HTR-8/SVneo (cell line): ENCODE data around the gene KREMEN1.

Source experiments
- DNase-seq: peaks from one replicate; pipeline ENCODE4 v3.0.0; 2011; ENCODE audit warnings: low spot score, mixed read lengths; ENCODE audit not compliant: insufficient read length
- FAIRE-seq: peaks from 2 replicates; lab custom pipeline; 2011; peaks lifted over from hg19 to GRCh38; lab: Jason Lieb, UNC

KREMEN1 gene

DNA sequence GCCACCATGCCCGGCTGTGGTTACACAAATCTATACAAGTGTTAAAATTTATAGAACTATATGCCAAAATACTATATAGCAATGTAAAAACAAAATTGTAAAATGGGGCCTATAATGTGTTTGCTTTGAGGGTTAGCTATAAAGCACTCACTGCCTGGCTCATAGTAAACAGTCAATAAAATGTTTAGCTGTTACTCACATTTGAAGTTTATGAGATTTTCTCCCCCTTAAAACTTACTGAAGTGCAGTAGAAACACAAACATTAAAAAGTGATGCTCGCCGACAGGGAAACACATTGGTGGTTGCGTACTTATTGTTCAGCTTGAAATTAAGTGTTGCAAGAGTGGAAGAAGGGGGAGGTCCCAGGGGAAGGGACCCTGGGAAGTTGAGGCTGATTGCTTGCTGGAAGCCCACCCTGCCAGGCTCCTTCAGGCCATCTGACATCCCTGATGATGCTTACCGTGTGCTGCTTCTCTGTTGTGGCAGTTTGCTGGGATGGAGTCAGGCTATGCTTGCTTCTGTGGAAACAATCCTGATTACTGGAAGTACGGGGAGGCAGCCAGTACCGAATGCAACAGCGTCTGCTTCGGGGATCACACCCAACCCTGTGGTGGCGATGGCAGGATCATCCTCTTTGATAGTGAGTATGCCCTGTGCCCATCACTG is 52.1 kb downstream of the KREMEN1 start:
- DNase-seq (no peak), FAIRE-seq (no peak)

DNA sequence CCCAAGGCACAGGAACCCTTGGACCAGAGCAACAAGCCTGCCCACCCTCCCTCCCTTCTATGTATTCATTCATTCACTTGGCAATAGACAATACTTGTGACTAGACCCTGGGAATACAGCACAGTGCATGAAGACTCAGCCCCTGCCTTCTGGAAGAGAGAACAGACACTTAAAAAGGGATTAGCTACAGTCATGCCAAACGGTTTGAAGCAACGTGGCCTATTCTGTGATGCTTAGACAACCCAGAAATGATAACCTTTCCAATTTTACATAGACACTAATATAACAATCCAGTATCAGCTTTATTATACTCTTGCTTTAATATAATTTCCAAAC is 52.6 kb downstream of the KREMEN1 start:
- DNase-seq (no peak), FAIRE-seq (no peak)

DNA sequence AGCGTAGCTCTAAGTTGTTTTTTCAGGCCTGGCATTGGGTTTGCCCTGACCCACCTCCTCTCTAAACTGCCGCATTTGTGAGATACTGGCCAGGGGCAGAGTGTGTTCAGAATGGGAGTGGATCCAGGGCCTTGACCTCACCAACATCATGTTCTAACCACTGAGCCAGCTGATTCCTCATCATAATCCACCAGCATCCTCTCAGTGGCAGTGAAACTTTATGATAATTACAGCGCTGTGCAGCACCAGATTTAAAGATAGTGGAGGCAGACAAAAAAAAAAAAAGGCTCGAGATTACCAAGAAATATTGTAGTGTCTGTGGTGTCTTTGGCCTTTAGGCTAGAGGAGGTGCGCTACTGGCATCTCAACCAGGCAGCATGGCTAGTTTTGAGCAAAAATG is 53.0 kb downstream of the KREMEN1 start:
- FAIRE-seq (no peak), DNase-seq (no peak)

DNA sequence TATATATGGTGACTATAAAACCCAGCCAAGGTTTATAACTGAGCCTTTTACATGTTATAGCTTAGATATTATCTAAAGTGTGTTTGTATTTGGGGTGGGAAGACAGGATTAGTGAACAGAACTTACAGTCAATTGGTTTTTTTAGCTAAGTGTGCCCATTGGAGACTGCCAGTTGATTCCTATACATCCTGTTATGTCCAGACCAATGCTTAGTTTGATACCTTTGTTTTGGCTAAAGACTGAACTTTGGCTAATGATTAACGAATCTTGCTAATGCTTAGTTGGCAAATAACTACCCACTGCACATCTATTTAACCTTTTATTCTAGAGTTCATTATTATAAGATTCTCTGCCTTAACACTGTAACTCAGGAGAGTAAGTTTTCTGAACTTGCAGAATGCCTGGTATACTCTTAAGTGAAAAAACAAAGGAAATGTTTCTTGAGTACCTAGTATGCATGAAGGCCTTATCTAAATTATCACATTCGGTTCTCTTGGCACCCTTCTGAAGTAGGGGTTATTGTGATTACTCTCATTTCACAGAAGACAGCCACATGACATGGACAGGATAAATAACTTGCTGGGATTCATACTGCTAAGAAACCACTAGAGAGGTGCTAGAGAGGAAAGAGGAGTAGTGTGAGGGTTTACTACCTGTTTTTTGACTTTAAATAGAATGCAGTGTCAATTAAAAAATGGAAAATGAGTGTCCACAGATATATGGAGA is 54.0 kb downstream of the KREMEN1 start:
- FAIRE-seq (no peak), DNase-seq (no peak)

DNA sequence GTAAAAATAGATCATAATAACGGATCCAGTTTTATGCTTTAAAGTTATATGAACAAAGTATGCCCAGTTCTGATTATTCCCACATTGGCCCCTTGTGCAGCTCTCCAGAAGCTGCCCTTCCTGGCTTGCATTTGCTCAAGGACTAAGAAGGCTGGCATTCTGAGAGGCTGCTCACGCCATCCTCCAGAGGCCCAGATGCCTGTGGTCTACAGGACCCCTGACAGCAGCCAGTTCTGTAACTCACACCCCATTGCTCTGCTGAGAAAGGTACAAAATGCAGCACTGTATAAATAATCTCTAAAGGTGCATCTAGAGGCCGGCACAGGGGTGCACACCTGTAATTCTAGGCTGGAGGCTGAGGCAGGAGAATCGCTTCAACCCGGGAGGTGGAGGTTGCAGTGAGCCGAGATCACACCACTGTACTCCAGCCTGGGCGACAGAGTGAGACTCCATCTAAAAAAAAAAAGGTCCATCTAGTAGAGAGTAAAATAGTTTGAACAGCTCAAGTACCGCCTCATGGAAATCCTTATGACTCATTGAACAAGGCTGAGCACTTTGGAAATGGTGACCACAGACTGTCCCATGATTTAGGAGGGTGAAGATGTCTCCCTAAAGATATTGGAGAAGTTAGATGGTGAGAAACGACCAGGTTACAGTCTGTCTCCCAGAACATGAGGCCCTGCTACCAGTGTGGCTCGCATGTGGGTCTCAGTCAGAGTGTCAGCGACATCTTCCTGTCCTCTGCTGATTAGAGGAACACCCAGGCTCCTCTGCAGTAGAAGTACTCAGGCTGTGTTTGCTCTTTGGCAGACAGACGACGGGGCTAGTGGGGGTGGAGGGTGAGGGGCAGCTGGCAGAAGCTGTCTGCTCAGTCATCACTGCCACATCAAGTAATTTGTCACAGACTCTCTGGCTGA is 56.3 kb downstream of the KREMEN1 start:
- FAIRE-seq (no peak), DNase-seq (no peak)

DNA sequence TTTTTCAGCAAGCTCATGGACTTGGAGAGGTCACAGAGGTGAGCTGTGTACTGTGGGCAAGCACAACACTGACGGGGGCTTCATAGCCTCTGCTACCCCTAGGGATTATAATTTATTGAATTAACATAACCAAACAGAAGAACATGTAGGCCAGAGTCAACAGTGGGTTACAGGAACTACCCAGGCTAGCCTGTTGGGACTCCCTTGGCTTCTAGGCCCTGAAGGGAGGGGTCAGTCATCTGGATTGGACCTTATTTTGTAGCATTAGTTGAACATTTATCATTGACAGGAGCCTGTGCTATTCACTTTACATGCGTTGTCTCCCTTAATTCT is 56.9 kb downstream of the KREMEN1 start:
- DNase-seq (no peak), FAIRE-seq (no peak)

DNA sequence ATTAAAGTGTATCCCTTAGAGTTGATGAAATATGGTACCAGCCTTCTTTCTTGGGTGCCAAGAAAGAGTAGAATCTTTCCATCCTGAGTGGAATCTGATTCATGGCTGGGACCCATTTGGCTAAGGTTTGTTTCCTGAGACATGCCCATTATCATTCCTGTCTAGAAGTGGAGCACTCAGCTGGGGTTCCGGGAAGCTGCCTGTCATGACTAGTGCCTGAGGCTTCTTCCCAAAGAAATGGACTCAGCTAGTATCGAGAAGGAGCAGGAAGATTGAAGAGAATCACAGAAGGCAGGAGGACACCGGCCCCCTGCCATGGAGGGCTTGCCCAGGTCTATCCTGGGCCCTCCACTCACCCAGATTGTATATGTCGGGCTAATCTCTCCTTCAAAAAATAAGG is 57.6 kb downstream of the KREMEN1 start:
- DNase-seq, result no peak
- FAIRE-seq, result no peak

DNA sequence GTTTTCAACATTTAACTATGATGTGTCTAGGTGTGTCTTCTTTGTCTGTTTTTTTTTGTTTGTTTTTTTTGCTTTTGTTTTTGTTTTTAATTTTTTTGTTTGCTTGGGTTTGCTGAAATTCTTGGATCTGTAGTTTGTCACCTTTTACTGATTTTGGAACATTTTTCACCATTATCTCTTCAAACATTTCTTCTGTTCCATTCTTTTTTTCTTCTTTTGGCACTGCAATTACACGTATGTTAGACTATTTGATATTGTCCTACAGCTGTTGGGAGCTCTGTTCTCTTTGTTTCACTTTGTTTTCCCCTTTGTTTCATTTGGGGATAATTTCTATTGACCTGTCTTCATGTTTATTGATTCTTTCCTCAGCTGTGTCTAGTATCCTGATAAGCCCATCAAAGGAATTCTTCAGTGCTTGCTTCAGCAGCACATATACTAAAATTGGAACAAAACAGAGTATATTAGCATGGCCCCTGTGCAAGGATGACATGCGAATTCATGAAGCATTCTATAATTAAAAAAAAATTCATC is 60.8 kb downstream of the KREMEN1 start:
- no peak for DNase-seq
- no peak for FAIRE-seq

DNA sequence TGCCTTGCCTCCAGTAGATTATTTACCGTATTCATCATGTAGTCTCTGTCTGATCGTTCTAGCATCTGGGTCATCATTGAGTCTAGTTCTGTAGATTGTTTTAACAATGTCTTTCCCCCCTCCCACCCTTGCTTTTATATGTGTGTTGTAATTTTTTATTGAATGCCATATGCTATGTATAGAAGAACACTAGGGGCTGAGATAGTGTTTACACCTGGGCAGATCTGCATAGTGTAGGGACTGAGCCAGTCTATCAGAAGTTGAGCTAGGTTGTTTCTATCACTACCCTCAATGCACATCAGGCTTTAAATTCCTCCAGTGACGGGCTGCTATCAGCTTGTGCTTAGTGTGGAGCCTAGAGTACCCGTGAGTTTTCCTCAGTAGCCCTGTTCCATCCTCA is 61.6 kb downstream of the KREMEN1 start:
- FAIRE-seq (no peak), DNase-seq (no peak)

DNA sequence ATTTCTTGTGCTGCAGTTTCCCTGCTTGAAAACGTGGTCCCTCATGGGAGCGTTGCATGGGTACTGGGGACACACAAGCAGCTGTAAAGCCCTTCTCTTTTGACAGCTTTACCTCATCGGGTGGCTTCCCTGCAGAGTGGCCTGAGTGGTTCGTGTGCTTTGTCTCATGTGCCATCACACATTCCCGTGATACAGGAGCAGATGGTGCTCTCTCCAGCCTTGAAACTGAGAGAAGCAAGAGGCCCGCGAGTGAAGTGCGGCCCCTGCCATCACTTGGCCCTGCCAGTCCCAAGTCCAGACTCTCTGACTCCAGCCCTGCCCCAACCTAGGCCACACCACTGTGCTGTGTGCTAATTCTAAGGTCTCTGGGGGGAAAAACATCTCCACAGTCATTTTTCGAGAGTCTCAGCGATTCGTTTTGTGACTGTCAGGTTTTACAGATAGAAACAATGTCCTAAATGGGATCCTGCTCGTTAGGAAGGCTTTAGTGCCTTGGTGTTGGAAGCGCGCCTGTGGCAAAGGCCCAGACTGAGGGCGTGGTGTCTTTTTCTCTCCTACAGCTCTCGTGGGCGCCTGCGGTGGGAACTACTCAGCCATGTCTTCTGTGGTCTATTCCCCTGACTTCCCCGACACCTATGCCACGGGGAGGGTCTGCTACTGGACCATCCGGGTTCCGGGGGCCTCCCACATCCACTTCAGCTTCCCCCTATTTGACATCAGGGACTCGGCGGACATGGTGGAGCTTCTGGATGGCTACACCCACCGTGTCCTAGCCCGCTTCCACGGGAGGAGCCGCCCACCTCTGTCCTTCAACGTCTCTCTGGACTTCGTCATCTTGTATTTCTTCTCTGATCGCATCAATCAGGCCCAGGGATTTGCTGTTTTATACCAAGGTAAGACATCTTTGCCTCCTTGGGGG is 64.2 kb downstream of the KREMEN1 start:
- no peak for FAIRE-seq
- DNase-seq, result no peak

DNA sequence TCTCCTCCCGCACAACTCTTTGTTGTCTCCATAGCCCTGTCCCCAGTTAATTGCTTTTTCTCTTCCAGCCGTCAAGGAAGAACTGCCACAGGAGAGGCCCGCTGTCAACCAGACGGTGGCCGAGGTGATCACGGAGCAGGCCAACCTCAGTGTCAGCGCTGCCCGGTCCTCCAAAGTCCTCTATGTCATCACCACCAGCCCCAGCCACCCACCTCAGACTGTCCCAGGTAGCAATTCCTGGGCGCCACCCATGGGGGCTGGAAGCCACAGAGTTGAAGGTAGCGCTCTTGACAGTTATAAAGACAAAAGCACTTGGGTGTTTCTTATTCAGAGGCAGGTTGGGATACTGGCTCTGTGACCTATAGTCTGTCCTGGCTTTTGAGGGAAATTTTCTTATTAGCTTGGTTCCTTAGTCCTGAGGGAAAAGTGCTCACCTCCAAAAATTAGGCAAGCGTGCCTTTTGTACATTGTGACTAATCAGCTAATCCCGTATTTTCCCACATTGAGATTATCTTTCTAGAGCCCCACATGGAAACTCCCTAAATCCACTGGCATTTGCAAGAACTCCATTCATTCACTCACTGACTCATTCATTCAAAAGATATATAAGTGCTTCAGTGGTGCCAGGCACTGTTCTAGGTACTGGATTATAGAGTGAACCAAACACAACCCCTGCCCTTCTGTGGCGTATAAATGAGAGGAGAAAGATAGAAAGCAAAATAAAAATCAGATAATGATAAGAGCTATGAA is 65.9 kb downstream of the KREMEN1 start:
- no peak for FAIRE-seq
- no peak for DNase-seq

DNA sequence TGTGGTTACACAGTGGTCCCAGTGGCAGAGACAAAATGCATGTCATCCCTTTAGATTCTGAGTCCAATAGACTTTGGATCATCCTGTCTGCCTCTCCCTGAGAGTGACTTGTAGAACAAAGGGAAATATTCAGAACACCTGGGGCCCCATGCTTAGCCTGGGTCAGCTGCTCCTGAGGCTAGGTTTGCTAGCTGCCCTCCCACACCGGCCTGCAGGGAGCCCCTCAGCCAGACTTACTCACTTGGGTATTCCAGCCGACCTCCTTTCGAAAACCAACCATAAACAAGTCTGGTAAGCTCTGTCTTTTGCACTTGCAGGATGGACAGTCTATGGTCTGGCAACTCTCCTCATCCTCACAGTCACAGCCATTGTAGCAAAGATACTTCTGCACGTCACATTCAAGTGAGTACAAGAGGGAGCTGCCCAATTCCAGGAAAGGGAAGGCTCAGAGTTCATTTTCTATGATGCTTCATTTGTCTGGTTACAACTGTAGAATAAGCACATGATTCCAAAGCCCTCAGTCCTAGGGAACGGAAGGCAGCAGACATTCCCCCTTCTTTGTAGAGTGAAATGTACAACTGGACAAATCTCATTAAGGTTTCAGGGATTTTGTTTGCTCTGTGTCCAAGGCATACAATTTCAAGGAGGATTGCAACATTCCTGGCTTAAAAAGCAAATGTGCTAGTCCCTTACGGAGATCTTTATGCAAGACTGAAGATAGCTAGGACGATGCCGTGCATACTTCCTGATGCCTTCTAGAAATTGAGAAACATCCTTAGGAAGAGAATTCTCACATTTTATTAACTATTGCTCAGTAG is 67.3 kb downstream of the KREMEN1 start:
- DNase-seq (no peak), FAIRE-seq (no peak)

DNA sequence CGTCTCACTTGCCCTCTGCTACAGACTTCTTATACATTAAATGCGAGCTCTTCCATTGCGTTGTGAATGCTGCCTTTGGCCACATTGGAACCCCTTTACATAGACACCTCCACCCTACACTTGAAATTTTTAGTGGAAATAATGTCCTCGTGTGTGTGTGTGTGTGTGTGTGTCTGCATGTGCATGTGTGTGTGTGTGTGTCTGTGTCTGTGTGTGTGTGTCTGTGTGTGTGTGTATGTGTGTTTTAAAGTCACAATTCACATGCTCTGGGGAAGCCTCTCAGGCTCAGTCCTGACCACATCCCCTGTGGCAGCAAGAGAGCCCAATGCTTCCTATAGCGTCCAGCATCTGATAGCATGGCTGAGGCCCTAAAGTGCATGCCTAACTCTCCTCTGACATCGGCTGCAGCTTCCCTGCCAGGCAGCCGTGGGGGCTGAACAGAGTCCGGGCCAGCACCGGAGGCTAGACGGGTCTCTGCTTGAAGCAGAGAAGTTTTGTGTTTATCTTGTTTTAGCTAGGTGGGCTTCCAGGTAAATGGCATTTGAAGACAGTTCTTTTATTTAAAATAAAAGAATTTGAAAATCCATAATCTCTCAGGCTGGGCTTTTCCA is 68.3 kb downstream of the KREMEN1 start:
- FAIRE-seq (peak; percentile 40), DNase-seq (no peak)

DNA sequence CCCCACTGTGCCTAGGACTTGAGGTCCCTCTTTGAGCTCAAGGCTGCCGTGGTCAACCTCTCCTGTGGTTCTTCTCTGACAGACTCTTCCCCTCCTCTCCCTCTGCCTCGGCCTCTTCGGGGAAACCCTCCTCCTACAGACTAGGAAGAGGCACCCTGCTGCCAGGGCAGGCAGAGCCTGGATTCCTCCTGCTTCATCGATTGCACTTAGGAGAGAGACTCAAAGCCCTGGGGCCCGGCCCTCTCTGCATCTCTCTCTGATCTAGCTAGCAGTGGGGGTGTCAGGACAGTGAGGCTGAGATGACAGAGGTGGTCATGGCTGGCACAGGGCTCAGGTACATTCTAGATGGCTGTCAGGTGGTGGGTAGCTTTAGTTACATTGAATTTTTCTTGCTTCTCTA is 69.3 kb downstream of the KREMEN1 start:
- no peak for FAIRE-seq
- DNase-seq, result no peak

DNA sequence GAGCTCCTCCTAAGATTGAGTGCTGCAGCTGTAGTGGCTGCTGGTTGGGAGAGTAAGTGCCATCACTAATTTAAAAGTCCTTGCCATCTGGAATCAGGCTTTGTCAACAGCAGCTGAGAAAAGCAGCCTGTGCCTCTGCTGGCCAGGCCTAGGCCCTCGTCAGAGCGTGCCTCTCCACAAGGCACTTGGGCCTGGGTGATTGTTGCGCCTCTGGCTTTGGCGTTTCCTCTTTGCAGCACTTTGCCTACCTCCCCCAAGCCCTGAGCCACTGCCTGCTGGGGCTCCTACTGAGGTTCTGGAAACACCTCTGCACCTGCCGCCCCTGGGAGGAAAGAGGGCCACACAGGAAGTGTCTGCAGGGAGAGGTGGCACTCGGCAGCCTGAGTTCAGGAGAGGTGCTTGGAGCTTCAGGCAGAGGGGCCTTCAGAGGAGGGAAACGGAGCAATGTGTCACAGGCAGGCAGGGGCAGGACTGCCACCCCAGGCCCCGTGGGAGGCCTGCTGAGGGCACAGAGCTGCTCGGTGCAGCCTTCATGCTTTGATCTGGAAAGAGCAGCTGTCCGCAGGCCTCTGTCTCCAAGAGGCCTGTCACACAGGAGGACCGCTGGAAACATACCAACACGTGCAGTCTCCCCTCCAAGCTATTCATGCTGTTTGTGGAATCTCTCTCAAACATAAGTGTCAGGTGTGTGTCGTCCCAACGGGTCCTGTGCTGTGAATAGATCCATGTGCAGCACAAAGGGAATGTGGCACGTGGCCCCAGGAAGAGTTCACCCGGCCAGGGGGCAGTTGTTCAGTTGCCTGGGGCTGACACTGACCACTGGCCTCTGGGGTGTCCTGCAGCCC is 71.3 kb downstream of the KREMEN1 start:
- DNase-seq (no peak), FAIRE-seq (no peak)

DNA sequence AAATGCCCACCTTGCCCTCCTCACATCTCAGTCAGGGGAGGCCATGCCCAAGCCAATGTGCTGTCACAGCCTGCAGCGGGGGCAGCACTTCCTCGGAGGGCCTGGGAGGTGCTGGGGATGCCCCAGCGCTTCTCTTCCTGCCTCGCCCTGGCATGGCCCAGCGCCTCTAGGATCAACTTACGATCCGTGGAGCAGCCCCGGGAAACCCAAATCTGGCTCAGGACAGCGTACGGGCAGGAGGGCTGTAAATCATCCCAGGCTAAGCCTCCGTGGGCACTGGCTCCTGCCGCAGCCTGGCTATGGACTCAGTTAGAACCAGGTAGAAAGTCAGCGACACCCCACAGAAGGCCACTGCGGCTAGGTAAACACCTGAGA is 71.9 kb downstream of the KREMEN1 start:
- no peak for DNase-seq
- FAIRE-seq, result no peak

DNA sequence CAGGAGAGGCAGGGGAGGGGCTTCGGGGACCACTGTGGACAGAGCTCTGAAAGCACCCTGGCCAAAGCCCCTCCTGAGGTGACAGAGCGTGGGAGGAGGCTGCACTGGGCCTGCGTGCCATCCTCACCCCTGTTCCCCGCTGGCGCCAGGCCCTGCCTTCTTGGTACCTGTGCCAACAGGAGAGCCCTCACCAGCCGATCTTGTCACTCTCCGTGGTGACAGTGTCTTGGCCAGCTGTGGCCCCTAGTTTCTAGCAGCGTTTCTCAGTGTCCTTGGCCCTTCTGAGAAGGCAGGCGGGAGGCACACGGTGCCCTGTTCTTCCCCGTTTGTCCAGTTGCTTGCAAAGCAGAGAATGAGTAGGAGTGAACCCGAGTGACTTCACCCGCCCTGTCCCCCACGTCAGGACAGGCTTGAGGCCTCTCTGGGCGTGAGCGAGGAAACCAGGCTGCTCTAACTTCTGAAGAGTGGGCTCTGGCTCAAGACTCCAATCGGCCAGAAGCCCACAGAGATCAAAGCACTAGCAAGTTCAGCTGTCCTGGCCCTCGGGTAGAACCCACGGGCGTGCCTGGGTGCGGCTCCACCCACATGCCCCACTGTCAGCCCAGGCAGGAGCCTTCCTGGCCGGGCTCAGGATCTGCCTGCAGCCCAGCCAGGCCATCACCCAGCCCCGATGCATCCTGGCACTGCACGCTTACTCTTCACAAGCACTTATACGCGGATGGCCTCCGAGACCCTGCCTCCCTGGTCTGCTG is 72.7 kb downstream of the KREMEN1 start:
- DNase-seq (no peak), FAIRE-seq (no peak)
